Heart left ventricle (tissue), 16 donors: ENCODE results near the gene CCDC78. TPM values are rescaled to one million over a fixed set of nuclear protein-coding genes. Genes with fewer than 3 reads are reported as not detected.

ENCODE experiments used
- ATAC-seq, 4 donors: fragments of 200-7000 bp; cut with Tn5 transposase; one replicate each; pipeline ENCODE4 v1.9.1; 2020 to 2022; ENCODE audit warnings: moderate library complexity in 4 of 4, mild to moderate bottlenecking in 3 of 4, moderate number of reproducible peaks in 1 of 4
- DNase-seq, 5 donors: peaks; one replicate each; pipeline ENCODE4 v3.0.0-alpha.2; 2020
- H3K27ac ChIP-seq, 12 donors: fragments of 200-600 bp; sonication (generic) in 4 of 12; one replicate each; pipeline versions ENCODE4 v1.5.0 to v1.8.0; 2016 to 2022; ENCODE audit warnings: mild to moderate bottlenecking in 2 of 12
- H3K27me3 ChIP-seq, 9 donors: fragments of 200-600 bp; sonication (generic) in 2 of 9; one replicate each; pipeline versions ENCODE4 v1.5.1 to v1.8.0; 2016 to 2022; ENCODE audit warnings: mild to moderate bottlenecking in 3 of 9
- H3K36me3 ChIP-seq, 9 donors: fragments of 200-600 bp; sonication (generic) in 2 of 9; one replicate each; pipeline versions ENCODE4 v1.5.0 to v1.8.0; 2018 to 2022; ENCODE audit warnings: mild to moderate bottlenecking in 2 of 9
- H3K4me1 ChIP-seq, 12 donors: fragments of 200-600 bp; sonication (generic) in 4 of 12; one replicate each; pipeline versions ENCODE4 v1.5.0 to v1.8.0; 2016 to 2022; ENCODE audit warnings: mild to moderate bottlenecking in 3 of 12
- H3K4me3 ChIP-seq, 12 donors: fragments of 200-600 bp; sonication (generic) in 4 of 12; one replicate each; pipeline versions ENCODE4 v1.5.0 to v1.8.0; 2017 to 2022; ENCODE audit warnings: mild to moderate bottlenecking in 9 of 12, moderate library complexity in 4 of 12
- H3K9me3 ChIP-seq, 12 donors: fragments of 200-600 bp; sonication (generic) in 4 of 12; one replicate each; pipeline versions ENCODE4 v1.5.0 to v1.8.0; 2016 to 2022; ENCODE audit warnings: mild to moderate bottlenecking in 1 of 12
- CTCF ChIP-seq, 12 donors: fragments of 200-600 bp; sonication (generic) in 4 of 12; IDR thresholded peaks; one replicate each; pipeline versions ENCODE4 v1.5.0 to v1.8.0; 2018 to 2022; ENCODE audit warnings: antibody characterized with exemption in 12 of 12, mild to moderate bottlenecking in 5 of 12
- POLR2A ChIP-seq, 2 donors: fragments of 450-650 bp; IDR thresholded peaks; one replicate each; pipeline ENCODE4 v1.6.1; 2017; ENCODE audit warnings: antibody characterized with exemption in 2 of 2, mild to moderate bottlenecking in 2 of 2, moderate library complexity in 2 of 2
- WGBS, 4 donors: extraction: QIAGEN DNeasy Blood & Tissue Kit in 2 of 4; methylation state at CpG; one replicate each; pipeline versions ENCODE4 v1.1.5 to v1.1.7; 2013 to 2018; 5-methylcytosine and 5-hydroxymethylcytosine counted together
- intact Hi-C, 10 donors: fragments of 100-400 bp; cut with DNase I; formaldehyde crosslinking; loops; one replicate each; pipeline versions ENCODE4 v1.11.1 to v1.14.2; 2022
- polyA plus RNA-seq, 2 donors: library from polyadenylated mRNA; stranded (reverse); fragments of 200-250 nt; gene quantifications; one replicate each; pipeline ENCODE4 v1.2.3, GENCODE V29; 2013
- total RNA-seq, 9 donors: library from RNA; depleted of rRNA in 2 of 9; stranded (reverse); fragments of >200 nt in 2 of 9; fragmentation: NEBNext Ultra II Directional in 3 of 9; extraction: Animal tissue kit (Norgen Biotek cat#: 25700) in 3 of 9; gene quantifications; one replicate each; pipeline versions ENCODE4 v1.1.0 to v1.2.4, GENCODE V29; 2016 to 2023
- donor health status: ischemic (EF 13 %, LVEDD 7.1; RV severe dilation, severe dysfunction).
- donor health status: healthy with polysubstance abuse.
- donor health status: DM: no; HTN: yes; CAD: no.
- donor health status: DM: no; HTN: no; CAD: no.
- donor health status: ischemic (EF 25% LVEDD 6.9; RV normal size, moderate dysfunction).
- donor health status: ischemic (EF 25% LVEDD 5.7; RV mildly dilated, moderate dysfunction).
- donor health status: healthy.
- donor health status: DM: yes; HTN: yes; CAD: no.
- donor health status: ischemic (EF 35%, LVEDD 5.7; RV mildly dilated, moderate dysfunction).
- donor health status: nonischemic (EF 11% LVEDD 7.7; RV severe dilation, severe dysfunction).
- donor health status: DM: yes; HTN: yes; CAD: no.
- donor health status: PGD.
- donor health status: ischemic (EF 29% LVEDD 5.4; RV normal size, mild dysfunction).
- donor health status: nonischemic (EF 23%, LVEDD 6.1; RV moderate dilation, normal function).

CCDC78 gene
- total and polyA plus RNA-seq, 11 donors: 0.35 to 1.3 (median 0.59) TPM; not detected in 3

- H3K9me3 ChIP-seq: no peaks in the 10 kb centered on the region
- DNase-seq (no peak), ATAC-seq (no peak)
- WGBS, 4 donors: 39 to 52% (median 46%) methylated on average over 11 to 25 of the region's 25 CpGs
- H3K4me3 ChIP-seq: peak overlapping the region in 10 of 12 donors; percentile 30 to 57 (median 44)
- TF ChIP-seq CTCF (IDR thresholded peaks at IDR 0.05): no peak
- no peak for TF ChIP-seq POLR2A (IDR thresholded peaks at IDR 0.05)
- peaks cover 0 to 32% (median 29%) of the 10 kb centered on the region in 9 donors for H3K36me3 ChIP-seq
- peaks cover 0 to 39% (median 17%) of the 10 kb centered on the region in 12 donors for H3K4me1 ChIP-seq
- intact Hi-C loops: no loop called here
- H3K27ac ChIP-seq: peak overlapping the region in 3 of 12 donors; percentile 65 to 76 (median 67)
- H3K27me3 ChIP-seq: no peaks in the 10 kb centered on the region
Measured at GRCh38 chr16:675884-676564, 50.2 kb downstream of the CCDC78 start.

- DNase-seq: no peak
- peak within 1 kb of the TSS in 10 of 12 donors; percentile 30 to 57 (median 44) for H3K4me3 ChIP-seq
- WGBS, 4 donors: 5 to 11% (median 6%) methylated on average over 12 to 73 of the region's 73 CpGs
- peaks cover 0 to 40% (median 36%) of the 10 kb centered on the region in 9 donors for H3K36me3 ChIP-seq
- H3K9me3 ChIP-seq: no peaks in the 10 kb centered on the region
- peak within 1 kb of the TSS in 8 of 12 donors; percentile 33 to 76 (median 54) for H3K27ac ChIP-seq
- no peaks in the 10 kb centered on the region for H3K27me3 ChIP-seq
- intact Hi-C loops: no loop called here
- ATAC-seq: no peak
- no peak for TF ChIP-seq POLR2A (IDR thresholded peaks at IDR 0.05)
- TF ChIP-seq CTCF (IDR thresholded peaks at IDR 0.05): no peak
- H3K4me1 ChIP-seq: peaks cover 0 to 32% (median 14%) of the 10 kb centered on the region in 12 donors
Measured at GRCh38 chr16:674968-675883, 51.0 kb downstream of the CCDC78 start, which contains the start of gene RHBDL1. Gene RHBDL1 (plus strand): TSS chr16:675671. CDS start chr16:675791, 120 bp downstream.

GRCh38 chr16:674214-674881, 51.9 kb downstream of the CCDC78 start:
- intact Hi-C loops: no loop called here
- Histone ChIP-seq H3K36me3 (peaks cover 0 to 49% (median 45%) of the 10 kb centered on the region in 9 donors), H3K4me3 (no peak overlapping the region), H3K4me1 (peaks cover 0 to 34% (median 13%) of the 10 kb centered on the region in 12 donors), H3K27ac (peak overlapping the region in 7 of 12 donors; percentile 33 to 76 (median 65)), H3K27me3 (no peaks in the 10 kb centered on the region), H3K9me3 (no peaks in the 10 kb centered on the region)
- WGBS, 4 donors: 60 to 68% (median 65%) methylated on average over 9 to 22 of the region's 22 CpGs
- TF ChIP-seq POLR2A (IDR thresholded peaks at IDR 0.05) (no peak), CTCF (IDR thresholded peaks at IDR 0.05) (no peak)
- DNase-seq: peak in 1 of 5 donors; percentile 72
- peak; percentile 1 to 43 (median 14) for ATAC-seq
